GM12878 (cell line): ENCODE results near the gene EIF4H. TPM values are rescaled to one million over a fixed set of nuclear protein-coding genes. Genes with fewer than 3 reads are reported as not detected.
A peak's percentile ranks its signal among the peaks of the same experiment; 100 is the strongest.

ENCODE experiments used
- ASH2L ChIP-seq: fragments of 300-600, 200-600 bp; sonication (generic); IDR thresholded peaks from 2 replicates; pipeline ENCODE4 v1.6.1; 2017; ENCODE audit warnings: low read depth, mild to moderate bottlenecking, borderline replicate concordance
- BCL3 ChIP-seq: IDR thresholded peaks from 2 replicates; pipeline ENCODE4 v1.6.1; 2011; ENCODE audit warnings: borderline replicate concordance, low read depth, mild to moderate bottlenecking, moderate library complexity, low read length; ENCODE audit not compliant: insufficient read depth, poor library complexity, severe bottlenecking
- CBFB ChIP-seq: IDR thresholded peaks from 2 replicates; pipeline ENCODE4 v1.6.1; 2016; ENCODE audit warnings: antibody characterized with exemption, low read depth
- CHD4 ChIP-seq: fragments of 200-600 bp; sonication (generic); IDR thresholded peaks from 2 replicates; pipeline ENCODE4 v1.6.1; 2016; ENCODE audit warnings: mild to moderate bottlenecking
- CTCF ChIP-seq, 3 experiments: IDR thresholded peaks in 2 of 3; conservative IDR thresholded peaks in 1 of 3; 2 replicates each; pipeline ENCODE4 v1.5.1; 2011; ENCODE audit warnings: low read depth in 3 of 3, low read length in 3 of 3, mild to moderate bottlenecking in 3 of 3, control low read depth in 2 of 3, moderate library complexity in 2 of 3, inconsistent platforms in 1 of 3, mixed read lengths in 1 of 3; ENCODE audit not compliant: control insufficient read depth in 2 of 3, insufficient read depth in 1 of 3; ENCODE audit errors: extremely low read depth in 1 of 3
- ETV6 ChIP-seq, 2 experiments: fragments of 450-650 bp in 1 of 2; IDR thresholded peaks in 1 of 2; conservative IDR thresholded peaks in 1 of 2; 2 replicates each; pipeline ENCODE4 v1.6.1; 2014; ENCODE audit warnings: antibody characterized with exemption in 1 of 2, borderline replicate concordance in 1 of 2, low read depth in 1 of 2, mild to moderate bottlenecking in 1 of 2, moderate library complexity in 1 of 2
- FOXM1 ChIP-seq: IDR thresholded peaks from 2 replicates; pipeline ENCODE4 v1.6.1; 2012; ENCODE audit warnings: low read depth, mild to moderate bottlenecking, inconsistent platforms, low read length, moderate library complexity
- GABPA ChIP-seq: IDR thresholded peaks from 2 replicates; pipeline ENCODE4 v1.6.1; 2014; ENCODE audit warnings: antibody characterized with exemption, low read depth, mild to moderate bottlenecking, inconsistent platforms
- HDAC6 ChIP-seq: fragments of 200-600 bp; sonication (generic); IDR thresholded peaks from one replicate; pipeline ENCODE4 v1.8.0; 2017; ENCODE audit warnings: antibody characterized with exemption; ENCODE audit not compliant: unreplicated experiment
- NFYA ChIP-seq: IDR thresholded peaks from 2 replicates; pipeline ENCODE4 v1.6.1; 2011; ENCODE audit warnings: low read depth, mild to moderate bottlenecking, low read length, improper control_type of control experiment, borderline replicate concordance
- POLR2AphosphoS2 ChIP-seq: IDR thresholded peaks from 2 replicates; pipeline ENCODE4 v1.6.1; 2011; ENCODE audit warnings: low read depth, mild to moderate bottlenecking, low read length, improper control_type of control experiment, moderate library complexity
- RAD21 ChIP-seq: IDR thresholded peaks from 2 replicates; pipeline ENCODE4 v1.6.1; 2011; ENCODE audit warnings: mild to moderate bottlenecking, low read depth, low read length, moderate library complexity; ENCODE audit not compliant: insufficient read depth
- RCOR1 ChIP-seq: conservative IDR thresholded peaks from 2 replicates; pipeline ENCODE4 v1.6.1; 2012; ENCODE audit warnings: low read depth, low read length, improper control_type of control experiment
- SRF ChIP-seq, 2 experiments: IDR thresholded peaks; 2 replicates each; pipeline ENCODE4 v1.6.1; 2011; ENCODE audit warnings: low read depth in 2 of 2, low read length in 2 of 2, mild to moderate bottlenecking in 1 of 2, moderate library complexity in 1 of 2
- TCF7 ChIP-seq: IDR thresholded peaks from 2 replicates; pipeline ENCODE4 v1.6.1; 2014; ENCODE audit warnings: antibody characterized with exemption, borderline replicate concordance
- USF1 ChIP-seq: IDR thresholded peaks from 2 replicates; pipeline ENCODE4 v1.6.1; 2011; ENCODE audit warnings: borderline replicate concordance, low read depth, mild to moderate bottlenecking, moderate library complexity, mixed read lengths, low read length; ENCODE audit not compliant: insufficient read depth; ENCODE audit errors: extremely low read length
- WRNIP1 ChIP-seq: IDR thresholded peaks from 2 replicates; pipeline ENCODE4 v1.6.1; 2011; ENCODE audit warnings: low read depth, low read length, improper control_type of control experiment, borderline replicate concordance
- ZNF622 ChIP-seq: fragments of 450-650 bp; IDR thresholded peaks from 2 replicates; pipeline ENCODE4 v1.6.1; 2017; ENCODE audit warnings: mild to moderate bottlenecking, inconsistent platforms
- ZZZ3 ChIP-seq: IDR thresholded peaks from 2 replicates; pipeline ENCODE4 v1.6.1; 2011; ENCODE audit warnings: low read depth; ENCODE audit not compliant: control insufficient read depth, insufficient read length
- polyA plus RNA-seq, 11 experiments: library from polyadenylated mRNA; depleted of rRNA in 4 of 11; unstranded in 6 of 11; stranded (reverse) in 5 of 11; fragments of >200 nt; fragmentation: Nextera tagmentation in 4 of 11; fragmentation: Illumina TruSeq in 1 of 11; extraction: Ambion mirVana in 4 of 11; extraction: Trizol in 1 of 11; gene quantifications; 1 replicate in 1 of 11; 2 replicates in 10 of 11; pipeline versions ENCODE4 v1.2.1 to v1.2.3, GENCODE V29; 2011 to 2016; ENCODE audit warnings: inconsistent platforms in 2 of 11, missing spikeins in 2 of 11, low read depth in 1 of 11
- total RNA-seq, 4 experiments: library from RNA; depleted of rRNA in 3 of 4; stranded (reverse); fragments of >200 nt in 3 of 4; fragmentation: Illumina TruSeq in 1 of 4; extraction: Trizol in 1 of 4; gene quantifications; 2 replicates each; pipeline versions ENCODE4 v1.2.1 to v1.2.3, GENCODE V29; 2013 to 2021
- TF ChIP-seq, protein P1 (sequence below): fragments of 450-650 bp; IDR thresholded peaks from 2 replicates; pipeline ENCODE4 v1.6.1; 2016; ENCODE audit warnings: mild to moderate bottlenecking

The EIF4H gene
- total and polyA plus RNA-seq, 10 of the 15 experiments (the other 5 are each of a cell fraction or from before 2014, with no cell fraction given), result 9.9 to 443 (median 258) TPM

DNA sequence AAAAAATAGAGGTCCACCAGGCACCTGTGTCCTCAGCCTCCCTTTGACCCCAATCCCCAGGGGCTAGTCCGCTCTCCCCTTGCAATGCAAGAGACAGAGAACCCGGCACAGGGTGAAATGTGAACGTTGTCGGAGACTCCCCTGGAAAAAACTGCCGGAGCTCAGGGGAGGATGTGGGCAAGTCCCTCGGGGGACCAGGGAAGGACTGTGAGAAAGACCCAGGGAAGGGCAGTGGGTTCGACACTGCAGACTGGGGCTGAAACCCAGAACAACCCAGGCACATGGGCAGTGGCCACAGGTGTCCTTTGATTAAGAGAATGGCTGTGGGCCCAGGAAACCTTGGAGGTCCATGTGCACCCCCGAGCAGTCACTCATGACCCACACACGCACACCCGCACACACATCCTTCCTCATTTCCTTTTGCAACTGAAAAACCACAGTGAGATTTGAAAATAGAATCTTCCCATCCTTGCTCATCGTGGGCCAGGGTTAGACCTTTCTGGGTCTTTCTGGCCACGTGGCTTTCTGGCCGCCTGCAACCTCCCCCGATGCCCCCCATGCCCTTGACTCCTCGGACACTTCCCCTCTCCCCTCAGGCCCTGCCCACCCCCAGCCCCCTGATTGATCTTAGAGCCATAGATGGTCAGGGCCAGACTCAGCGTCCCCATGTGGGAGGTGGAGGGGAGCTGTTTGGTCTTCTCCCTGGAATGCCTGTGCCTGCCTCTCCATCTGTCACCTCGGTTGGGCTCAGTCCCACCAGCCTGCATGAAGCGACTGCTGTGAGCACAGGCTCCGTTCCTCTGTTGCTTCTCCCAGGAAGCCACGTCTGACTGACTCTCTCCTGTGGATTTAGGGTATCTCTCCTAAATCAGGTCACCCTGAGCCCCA is 43.5 kb downstream of the EIF4H start (continued):
- TF ChIP-seq GABPA (no peak), FOXM1 (no peak), RCOR1 (no peak), POLR2AphosphoS2 (no peak; the same call in 1 of the 2 replicates), WRNIP1 (no peak), ASH2L (no peak), CBFB (peak; percentile 73), ZZZ3 (no peak), TCF7 (no peak), NFYA (no peak), CTCF (IDR thresholded peaks at IDR 0.05 in 2 of 3, conservative IDR thresholded peaks at IDR 0.05 in 1 of 3; ENCODE audit: control insufficient read depth in 2 of 3, extremely low read depth in 1 of 3, insufficient read depth in 1 of 3, low read depth in 3 of 3, low read length in 3 of 3) (no peak), CHD4 (no peak), ETV6 (conservative IDR thresholded peaks at IDR 0.05 in 1 of 2, IDR thresholded peaks at IDR 0.05 in 1 of 2; ENCODE audit: borderline replicate concordance in 1 of 2, low read depth in 1 of 2) (peak in 1 of 2 experiments; percentile 79; a peak in 2 of 4 replicates), ZNF622 (no peak), SRF (IDR thresholded peaks at IDR 0.05; ENCODE audit: low read depth in 2 of 2, low read length in 2 of 2) (no peak), USF1 (peak; percentile 42), BCL3 (peak; percentile 97), HDAC6 (no peak), RAD21 (no peak)
- TF ChIP-seq, protein P1, sequence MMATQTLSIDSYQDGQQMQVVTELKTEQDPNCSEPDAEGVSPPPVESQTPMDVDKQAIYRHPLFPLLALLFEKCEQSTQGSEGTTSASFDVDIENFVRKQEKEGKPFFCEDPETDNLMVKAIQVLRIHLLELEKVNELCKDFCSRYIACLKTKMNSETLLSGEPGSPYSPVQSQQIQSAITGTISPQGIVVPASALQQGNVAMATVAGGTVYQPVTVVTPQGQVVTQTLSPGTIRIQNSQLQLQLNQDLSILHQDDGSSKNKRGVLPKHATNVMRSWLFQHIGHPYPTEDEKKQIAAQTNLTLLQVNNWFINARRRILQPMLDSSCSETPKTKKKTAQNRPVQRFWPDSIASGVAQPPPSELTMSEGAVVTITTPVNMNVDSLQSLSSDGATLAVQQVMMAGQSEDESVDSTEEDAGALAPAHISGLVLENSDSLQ, result peak; percentile 86
